H7 (cell line): ENCODE results near the gene DIP2C. TPM values are rescaled to one million over a fixed set of nuclear protein-coding genes. Genes with fewer than 3 reads are reported as not detected.
"Not testable (repeated sequence)": the region's sequence is repeated elsewhere in the genome, so short reads cannot be mapped to it uniquely, and the experiment has no call there.

Source experiments
- DNase-seq: peaks from one replicate; pipeline ENCODE4 v3.0.0; 2012
- H3K27me3 ChIP-seq: 2 replicates; pipeline ENCODE4 v1.6.0; 2011; ENCODE audit warnings: mild to moderate bottlenecking, low read length; ENCODE audit not compliant: control insufficient read depth, insufficient read depth
- H3K36me3 ChIP-seq: replicated peaks from 2 replicates; pipeline ENCODE4 v1.5.1; 2011; ENCODE audit warnings: low read length; ENCODE audit not compliant: control insufficient read depth, insufficient read depth
- H3K4me3 ChIP-seq: 2 replicates; pipeline ENCODE4 v1.5.1; 2011; ENCODE audit warnings: low read depth, mild to moderate bottlenecking, control low read depth, low read length, moderate library complexity; ENCODE audit not compliant: insufficient read depth
- total RNA-seq: library from RNA; depleted of rRNA; stranded (reverse); fragments of >200 nt; shearing (Covaris generic); gene quantifications from 2 replicates; pipeline ENCODE4 v1.2.3, GENCODE V29; 2014

Gene DIP2C
- total RNA-seq, 1 experiment from 2014 or later: 4.8 TPM

DNA sequence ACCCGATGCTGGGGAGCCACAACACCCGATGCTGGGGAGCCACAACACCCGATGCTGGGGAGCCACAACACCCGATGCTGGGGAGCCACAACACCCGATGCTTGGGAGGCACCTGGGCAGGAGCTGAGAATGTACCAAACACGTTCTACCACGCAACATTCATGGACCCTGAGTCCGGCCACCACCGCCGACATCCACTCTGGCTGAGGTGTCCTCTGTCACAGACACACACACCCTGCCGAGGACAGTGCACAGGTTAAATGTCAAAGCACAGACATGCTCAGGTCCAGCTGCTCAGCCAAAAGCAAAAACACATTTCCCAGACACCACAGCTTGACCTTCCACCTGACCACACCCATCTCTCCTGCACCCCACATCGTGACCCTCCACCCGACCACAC is 148.4 kb downstream of the DIP2C start:
- Histone ChIP-seq H3K27me3 (no peaks in the 10 kb centered on the region), H3K4me3 (no peak overlapping the region), H3K36me3 (no peaks in the 10 kb centered on the region)
- DNase-seq: no peak

DNA sequence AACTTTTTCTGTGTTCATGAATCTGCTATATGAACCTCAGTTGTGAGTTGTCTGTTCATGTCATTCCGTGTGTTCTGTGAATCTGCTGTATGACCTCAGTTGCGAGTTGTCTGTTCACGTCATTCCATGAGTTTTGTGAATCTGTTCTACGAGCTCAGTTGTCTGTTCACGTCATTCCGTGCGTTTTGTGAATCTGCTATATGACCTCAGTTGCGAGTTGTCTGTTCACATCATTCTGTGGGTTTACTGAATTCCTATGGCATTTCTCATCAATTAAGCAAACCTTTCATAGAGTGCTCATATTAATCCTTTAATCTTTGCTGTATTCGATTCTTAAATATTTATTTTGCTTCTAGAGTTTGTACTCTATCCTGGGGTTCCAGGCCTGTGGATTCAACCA is 150.6 kb downstream of the DIP2C start:
- H3K4me3 ChIP-seq: no peak overlapping the region
- no peak for DNase-seq
- no peaks in the 10 kb centered on the region for H3K36me3 ChIP-seq
- H3K27me3 ChIP-seq: no peaks in the 10 kb centered on the region

DNA sequence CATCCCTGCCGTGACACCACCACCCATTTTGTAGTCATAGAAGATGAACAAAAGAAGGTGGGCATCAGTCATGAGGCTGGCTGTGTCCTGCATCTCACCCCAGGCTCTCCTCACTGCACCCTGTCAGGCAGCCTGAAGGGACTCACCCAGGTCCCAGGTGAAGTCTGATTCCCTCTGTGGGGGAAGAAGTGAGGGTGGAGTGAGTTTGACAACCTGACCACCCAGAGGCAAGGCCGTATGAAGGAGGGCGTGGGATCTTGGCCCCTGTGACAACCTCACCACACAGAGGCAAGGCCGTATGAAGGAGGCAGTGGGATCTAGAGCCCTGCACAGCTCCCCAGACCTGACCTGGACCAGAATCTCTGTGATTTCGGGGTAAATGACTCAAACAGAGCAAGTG is 152.5 kb downstream of the DIP2C start:
- H3K27me3 ChIP-seq: no peaks in the 10 kb centered on the region
- H3K4me3 ChIP-seq: no peak overlapping the region
- no peaks in the 10 kb centered on the region for H3K36me3 ChIP-seq

DNA sequence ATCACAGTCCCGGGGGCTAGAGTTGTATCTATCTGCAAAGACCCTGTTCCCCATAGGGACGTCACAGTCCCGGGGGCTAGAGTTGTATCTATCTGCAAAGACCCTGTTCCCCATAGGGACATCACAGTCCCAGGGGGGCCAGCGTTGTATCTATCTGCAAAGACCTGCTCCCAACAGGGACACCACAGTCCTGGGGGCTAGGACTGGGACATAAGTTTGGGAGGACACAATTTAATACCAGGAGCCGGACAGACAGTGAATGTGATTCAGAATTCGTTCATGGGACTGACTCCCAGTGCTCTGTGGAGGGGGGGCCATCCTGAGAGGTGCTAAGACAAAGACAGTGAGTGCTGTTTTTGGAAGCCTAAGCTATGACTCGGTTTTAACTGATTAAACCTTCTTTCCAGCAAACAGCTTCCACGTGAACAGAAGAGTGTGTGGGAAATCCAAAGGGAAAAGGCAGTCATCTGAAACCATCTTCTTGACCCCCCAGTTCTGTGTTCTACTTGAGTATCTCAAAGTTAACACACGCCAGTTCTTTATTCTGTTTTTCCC is 153.0 kb downstream of the DIP2C start:
- DNase-seq: no peak
- no peak overlapping the region for H3K4me3 ChIP-seq
- no peaks in the 10 kb centered on the region for H3K27me3 ChIP-seq
- H3K36me3 ChIP-seq: no peaks in the 10 kb centered on the region

More for the DNA sequence above, 152.5 kb downstream of the DIP2C start:
- no peak for DNase-seq

DNA sequence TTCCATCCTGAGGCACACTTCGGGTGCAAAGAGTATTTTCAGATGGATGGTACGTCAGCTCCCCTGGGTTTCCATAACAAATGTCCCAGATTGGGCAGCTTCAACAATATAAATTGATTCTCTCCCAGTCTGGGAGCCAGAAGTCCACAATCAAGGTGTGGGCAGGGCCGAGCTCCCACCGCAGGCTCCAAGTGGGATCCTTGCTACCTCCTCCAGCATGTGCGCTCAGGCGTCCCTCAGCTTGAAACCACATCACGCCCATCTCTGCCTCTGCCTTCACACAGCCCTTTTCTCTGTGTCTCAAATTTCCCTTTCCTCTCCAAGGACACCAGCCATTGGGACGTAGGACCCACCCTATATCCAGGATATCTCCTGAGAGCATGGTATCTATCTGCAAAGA is 153.5 kb downstream of the DIP2C start:
- no peaks in the 10 kb centered on the region for H3K36me3 ChIP-seq
- no peak for DNase-seq

DNA sequence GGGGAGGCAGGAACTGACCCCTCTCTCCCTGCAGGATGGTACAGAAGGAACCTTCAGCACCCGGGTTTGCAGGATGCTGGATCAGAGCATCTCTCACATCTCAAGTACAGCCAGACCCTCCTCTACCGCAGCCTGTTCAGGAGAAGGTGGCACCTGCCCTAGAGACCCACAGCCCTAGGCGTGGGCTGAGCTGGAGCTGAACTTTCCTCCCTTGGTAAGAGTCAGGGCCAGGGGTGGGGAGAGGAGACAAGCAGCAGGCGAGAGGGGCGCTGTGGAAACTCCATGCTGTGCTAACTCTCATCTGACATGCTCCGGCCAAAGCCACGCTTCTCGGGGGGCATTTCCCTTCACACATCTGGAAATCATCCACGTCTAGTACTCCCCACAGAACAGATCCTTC is 154.4 kb downstream of the DIP2C start:
- H3K27me3 ChIP-seq: no peaks in the 10 kb centered on the region
- no peak overlapping the region for H3K4me3 ChIP-seq
- no peak for DNase-seq
- H3K36me3 ChIP-seq: no peaks in the 10 kb centered on the region

More for the DNA sequence above, 153.5 kb downstream of the DIP2C start:
- Histone ChIP-seq H3K4me3 (no peak overlapping the region), H3K27me3 (no peaks in the 10 kb centered on the region)

DNA sequence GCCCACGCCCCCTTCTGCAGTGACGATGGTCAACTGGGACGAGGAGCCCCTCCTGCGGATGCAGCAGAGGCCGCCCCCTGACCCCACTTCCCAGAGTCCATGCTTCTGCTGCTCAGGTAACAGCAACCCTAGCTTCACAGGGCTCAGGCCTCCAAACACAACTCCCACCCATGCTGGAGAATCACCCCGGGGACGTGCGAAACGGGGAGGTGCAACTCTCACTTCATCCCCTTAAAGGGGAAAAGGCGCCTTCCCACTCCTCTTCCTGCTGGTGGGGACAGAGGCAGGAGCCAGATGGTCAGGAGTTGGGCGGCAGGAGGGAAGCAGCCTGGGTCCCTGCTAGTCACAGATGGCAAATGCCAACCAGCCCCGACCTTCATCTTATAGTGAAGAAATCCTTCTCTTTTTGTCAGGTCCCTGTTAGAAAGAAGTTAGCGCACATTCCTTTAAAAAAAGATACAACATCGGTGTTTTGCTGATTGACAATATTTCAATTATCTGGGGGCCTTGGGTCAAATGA is 155.4 kb downstream of the DIP2C start:
- H3K4me3 ChIP-seq: no peak overlapping the region
- no peaks in the 10 kb centered on the region for H3K36me3 ChIP-seq
- no peak for DNase-seq

DNA sequence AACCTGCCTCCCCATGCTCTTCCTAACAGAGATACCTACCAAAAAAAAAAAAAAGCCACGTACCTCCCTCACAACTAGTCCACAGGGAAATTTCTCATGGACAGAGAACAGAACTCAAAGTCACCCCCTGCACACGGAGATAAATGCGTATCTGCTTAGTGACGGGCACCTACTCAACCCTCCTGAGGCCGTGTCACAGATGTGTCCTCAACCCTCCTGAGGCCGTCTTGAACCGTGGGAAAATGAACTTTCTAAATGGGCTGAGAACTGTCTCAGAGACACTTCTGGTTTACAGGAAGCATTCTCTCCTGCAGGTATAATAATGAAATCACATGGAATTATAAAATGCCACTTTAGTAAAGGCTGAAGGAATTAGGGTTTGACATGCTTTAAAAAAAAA is 155.9 kb downstream of the DIP2C start:
- no peak for DNase-seq
- Histone ChIP-seq H3K4me3 (no peak overlapping the region), H3K36me3 (no peaks in the 10 kb centered on the region), H3K27me3 (no peaks in the 10 kb centered on the region)

More for the DNA sequence above, 155.4 kb downstream of the DIP2C start:
- H3K27me3 ChIP-seq: no peaks in the 10 kb centered on the region

DNA sequence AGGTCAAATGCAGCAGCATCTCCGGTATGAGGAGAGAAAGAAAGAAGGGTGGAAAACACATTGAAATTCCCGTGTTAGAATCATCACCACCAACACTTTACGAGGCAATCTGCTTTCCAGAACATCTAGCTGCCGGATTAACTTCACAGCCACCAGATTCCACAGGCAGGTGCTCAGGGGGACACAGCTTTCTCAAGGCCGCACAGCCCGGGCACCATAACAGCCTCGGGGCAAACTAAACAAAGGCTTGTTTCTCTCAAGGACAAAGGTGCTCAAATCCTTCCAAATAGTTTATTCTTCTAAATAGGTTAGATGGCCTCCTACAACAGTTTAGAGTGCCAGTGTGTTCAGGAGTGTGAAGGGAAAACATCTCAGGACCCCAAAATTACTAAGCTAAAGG is 156.3 kb downstream of the DIP2C start:
- Histone ChIP-seq H3K36me3 (no peaks in the 10 kb centered on the region), H3K27me3 (no peaks in the 10 kb centered on the region), H3K4me3 (no peak overlapping the region)
- no peak for DNase-seq

DNA sequence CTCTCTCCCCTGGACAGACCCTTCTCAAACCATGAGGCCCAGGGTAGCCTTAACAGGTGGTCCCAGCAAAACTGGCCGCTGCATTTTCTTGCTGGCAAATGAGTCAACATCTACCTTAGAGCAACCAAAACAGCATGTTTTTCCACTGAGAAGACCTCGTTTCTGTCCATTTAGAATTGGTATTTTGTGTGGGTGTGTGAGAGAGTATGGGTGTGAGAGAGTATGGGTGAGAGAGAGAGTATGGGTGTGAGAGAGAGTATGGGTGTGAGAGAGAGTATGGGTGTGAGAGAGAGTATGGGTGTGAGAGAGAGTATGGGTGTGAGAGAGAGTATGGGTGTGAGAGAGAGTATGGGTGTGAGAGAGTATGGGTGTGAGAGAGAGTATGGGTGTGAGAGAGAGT is 157.1 kb downstream of the DIP2C start:
- H3K27me3 ChIP-seq, H3K4me3 ChIP-seq, DNase-seq, H3K36me3 ChIP-seq: not testable (repeated sequence)

DNA sequence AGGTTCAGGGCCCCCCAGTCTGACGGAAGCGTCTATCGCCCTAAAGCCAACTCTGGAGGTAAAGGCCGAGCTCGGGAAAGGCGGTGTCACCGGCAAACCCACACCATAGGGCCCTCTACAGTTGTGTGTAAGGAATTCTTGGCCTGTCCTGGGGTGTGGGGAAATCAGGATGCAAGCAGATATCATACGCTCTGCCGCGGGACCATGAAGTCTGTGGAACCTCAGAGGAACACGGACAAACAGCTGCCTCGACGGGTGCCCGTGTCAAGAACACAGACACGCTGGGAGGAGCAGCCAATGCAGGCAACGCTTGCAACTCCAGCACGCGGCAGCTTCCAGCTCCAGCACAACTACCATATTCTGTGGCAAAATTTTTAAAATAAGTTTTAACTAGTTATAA is 157.9 kb downstream of the DIP2C start:
- no peaks in the 10 kb centered on the region for H3K27me3 ChIP-seq
- DNase-seq: no peak
- H3K36me3 ChIP-seq: no peaks in the 10 kb centered on the region
- no peak overlapping the region for H3K4me3 ChIP-seq

DNA sequence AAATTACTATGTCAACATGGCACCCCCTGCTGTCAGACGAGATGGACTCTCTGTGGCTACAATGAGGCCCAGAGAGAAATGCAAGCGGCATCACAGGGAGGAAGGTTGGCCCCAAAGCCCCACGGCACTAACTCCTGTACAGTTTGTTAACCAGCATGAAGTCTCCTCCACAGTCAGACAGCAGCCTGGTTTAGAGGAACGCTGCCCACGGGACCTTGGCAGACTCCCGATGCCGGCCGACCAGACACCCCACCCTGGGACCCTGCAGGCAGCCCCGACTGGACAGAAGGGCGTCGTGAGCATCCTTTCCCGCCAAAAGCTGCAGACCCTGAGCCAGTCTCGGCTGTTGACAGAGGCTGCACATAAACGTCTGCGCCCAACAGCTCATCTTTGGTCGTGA is 158.8 kb downstream of the DIP2C start:
- H3K4me3 ChIP-seq: no peak overlapping the region
- no peak for DNase-seq
- H3K27me3 ChIP-seq: no peaks in the 10 kb centered on the region
- H3K36me3 ChIP-seq: no peaks in the 10 kb centered on the region

DNA sequence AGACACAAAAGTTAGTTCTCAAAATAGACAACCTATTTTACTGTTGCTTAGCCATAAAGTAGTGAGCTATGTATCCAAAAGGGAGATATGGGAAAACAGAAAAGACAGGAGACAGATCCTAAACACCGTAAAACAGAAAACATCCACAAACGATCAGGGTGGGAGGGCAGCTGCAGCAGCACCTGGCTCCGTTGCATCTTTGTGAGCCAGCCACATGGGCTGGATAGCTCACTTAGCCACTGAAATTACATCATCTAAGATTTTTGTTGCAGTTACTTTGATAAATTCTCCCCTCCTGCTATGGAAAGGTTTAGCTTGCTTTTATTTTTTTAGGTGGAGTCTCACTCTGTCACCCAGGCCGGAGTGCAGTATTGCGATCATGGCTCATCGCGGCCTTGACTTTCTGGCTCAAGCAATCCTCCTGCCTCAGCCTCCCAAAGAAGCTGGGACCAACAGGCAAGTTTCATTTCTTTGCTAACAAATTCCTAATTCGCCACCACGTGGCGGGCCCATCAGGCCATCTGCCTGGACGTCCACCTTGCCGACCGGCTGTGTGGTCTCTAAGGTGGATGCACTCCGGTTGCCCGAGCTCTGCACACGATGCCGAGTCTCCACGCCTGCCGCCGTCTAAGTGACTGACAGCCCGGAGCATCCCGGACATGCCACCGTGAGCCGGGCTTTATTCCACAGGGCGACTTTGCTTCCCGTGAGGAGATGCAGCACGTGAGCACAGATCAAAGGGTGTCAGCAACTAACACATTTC is 159.8 kb downstream of the DIP2C start:
- no peak overlapping the region for H3K4me3 ChIP-seq
- no peak for DNase-seq
- H3K36me3 ChIP-seq: no peaks in the 10 kb centered on the region
- H3K27me3 ChIP-seq: no peaks in the 10 kb centered on the region

DNA sequence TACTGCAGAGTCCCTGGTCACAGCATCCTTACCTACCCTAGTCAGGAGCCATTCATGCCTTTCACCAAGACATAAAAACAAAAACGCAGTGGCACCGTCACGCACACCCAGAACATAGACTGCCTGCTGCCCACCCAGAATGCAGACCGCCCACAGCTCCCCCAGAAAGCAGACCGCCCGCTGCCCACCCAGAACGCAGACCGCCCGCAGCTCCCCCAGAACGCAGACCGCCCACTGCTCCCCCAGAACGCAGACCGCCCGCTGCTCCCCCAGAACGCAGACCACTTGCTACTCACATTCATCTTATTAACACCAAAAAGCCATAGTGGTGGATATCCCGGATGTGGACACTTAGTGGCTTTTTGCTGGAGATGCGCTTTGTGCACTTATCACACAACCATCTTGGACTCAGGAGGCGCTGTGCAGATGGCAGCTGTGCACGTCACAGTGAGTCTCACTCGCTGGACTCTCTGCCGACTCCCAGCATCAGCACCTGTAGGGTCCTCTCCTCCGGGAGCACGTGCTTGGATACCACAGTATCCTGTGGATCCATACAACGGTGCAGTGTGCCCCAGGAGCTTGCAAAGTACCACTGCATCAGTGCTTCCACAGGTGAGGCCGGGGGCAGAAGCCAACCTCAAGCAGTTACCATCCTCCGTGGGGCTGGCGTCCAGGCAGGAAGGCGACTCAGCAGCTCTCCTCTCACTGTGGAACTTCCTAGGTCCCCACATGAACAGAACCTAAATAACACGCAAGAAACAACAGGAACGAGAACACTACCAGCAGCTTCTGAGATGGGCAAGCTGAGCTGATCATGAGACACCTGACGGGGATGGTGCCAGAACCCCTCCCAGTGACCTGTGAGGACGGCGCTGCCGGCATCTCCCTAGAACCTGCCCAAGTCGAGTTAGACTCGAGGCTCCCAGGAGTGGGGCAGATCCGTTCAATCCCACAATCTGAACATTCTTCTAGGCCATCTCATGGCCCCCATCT is 161.0 kb downstream of the DIP2C start:
- Histone ChIP-seq H3K4me3 (no peak overlapping the region), H3K27me3 (no peaks in the 10 kb centered on the region), H3K36me3 (no peaks in the 10 kb centered on the region)
- no peak for DNase-seq
